ENCODE data around the gene CLCN6. TPM values are rescaled to one million over a fixed set of nuclear protein-coding genes. Genes with fewer than 3 reads are reported as not detected.

CLCN6 gene
- total RNA-seq, 1 experiment from 2014 or later: 30.4 TPM

DNA sequence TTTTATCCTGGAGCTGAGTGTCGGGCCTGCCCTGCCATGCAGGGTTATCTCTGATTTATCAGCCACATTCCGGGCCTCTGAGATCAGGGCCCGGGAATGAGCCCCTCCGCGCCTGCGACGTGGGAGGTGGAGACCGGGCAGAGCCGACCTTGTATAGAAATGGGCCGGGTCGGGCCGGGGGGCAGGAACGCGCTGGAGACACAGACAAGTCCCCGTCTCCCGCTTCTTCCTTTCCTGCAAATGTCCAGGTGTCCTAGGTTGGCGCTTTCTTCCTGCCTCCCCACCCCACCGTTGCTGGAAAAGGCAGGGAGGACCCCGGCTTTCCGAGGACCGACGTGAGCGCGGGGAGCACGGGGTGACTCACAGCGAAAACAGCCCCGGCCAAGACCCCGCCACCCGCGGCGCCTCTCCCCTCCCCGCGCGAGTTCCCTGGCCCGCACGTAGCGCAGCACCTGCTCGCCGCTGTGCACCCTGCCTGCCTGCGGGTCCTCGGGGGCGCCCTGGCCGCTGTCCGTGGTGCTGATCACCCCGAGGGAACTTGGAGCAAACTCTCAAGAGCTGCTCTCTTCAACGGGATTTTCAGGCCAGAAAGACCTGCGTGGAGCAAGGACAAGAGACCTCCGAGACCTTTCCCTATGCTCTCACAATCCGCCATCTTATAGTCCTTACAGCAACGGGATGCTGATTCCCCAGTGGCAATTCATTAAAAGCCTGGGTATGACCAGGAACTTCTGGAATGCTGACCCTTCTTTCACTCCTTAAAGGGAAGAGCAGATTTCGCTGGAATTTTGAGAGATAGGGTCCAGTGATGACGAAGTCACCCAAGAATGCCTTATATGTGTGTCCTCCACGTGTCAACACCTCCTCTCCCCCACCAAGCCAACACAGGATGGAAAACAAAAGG lies 53.2 kb downstream of the CLCN6 start:
- TF ChIP-seq, protein P1, sequence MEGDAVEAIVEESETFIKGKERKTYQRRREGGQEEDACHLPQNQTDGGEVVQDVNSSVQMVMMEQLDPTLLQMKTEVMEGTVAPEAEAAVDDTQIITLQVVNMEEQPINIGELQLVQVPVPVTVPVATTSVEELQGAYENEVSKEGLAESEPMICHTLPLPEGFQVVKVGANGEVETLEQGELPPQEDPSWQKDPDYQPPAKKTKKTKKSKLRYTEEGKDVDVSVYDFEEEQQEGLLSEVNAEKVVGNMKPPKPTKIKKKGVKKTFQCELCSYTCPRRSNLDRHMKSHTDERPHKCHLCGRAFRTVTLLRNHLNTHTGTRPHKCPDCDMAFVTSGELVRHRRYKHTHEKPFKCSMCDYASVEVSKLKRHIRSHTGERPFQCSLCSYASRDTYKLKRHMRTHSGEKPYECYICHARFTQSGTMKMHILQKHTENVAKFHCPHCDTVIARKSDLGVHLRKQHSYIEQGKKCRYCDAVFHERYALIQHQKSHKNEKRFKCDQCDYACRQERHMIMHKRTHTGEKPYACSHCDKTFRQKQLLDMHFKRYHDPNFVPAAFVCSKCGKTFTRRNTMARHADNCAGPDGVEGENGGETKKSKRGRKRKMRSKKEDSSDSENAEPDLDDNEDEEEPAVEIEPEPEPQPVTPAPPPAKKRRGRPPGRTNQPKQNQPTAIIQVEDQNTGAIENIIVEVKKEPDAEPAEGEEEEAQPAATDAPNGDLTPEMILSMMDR (IDR thresholded peaks at IDR 0.05; ENCODE audit: insufficient read depth in 1 of 2, low read depth in 1 of 2, low read length in 1 of 2, severe bottlenecking in 1 of 2, unreplicated experiment in 1 of 2): peak in 1 of 2 experiments; percentile 54
- peak overlapping the region; percentile 74 for H3K4me3 Mint-ChIP-seq (ENCODE audit: unreplicated experiment)
- no peaks in the 10 kb centered on the region; the same call in 1 of the 2 replicates for H3K9me3 ChIP-seq
- peak overlapping the region; percentile 89 for H3K27ac Mint-ChIP-seq (ENCODE audit: unreplicated experiment)
- peaks cover 16% of the 10 kb centered on the region for H3K9me3 Mint-ChIP-seq (ENCODE audit: unreplicated experiment)
- DNase-seq: peak; percentile 85 to 92
- BruUV-seq (replicated peaks): TSS peak; percentile 65
- H3K36me3 ChIP-seq (ENCODE audit: control insufficient read depth, insufficient read depth, low read length): no peaks in the 10 kb centered on the region
- POLR2A ChIA-PET: interaction anchor here (0.6 kb wide), 1 partner anchor 50 kb away, joined by 5 read pairs; no protein-coding TSS in a partner anchor
- H3K27me3 Mint-ChIP-seq (ENCODE audit: insufficient read depth, unreplicated experiment): no peaks in the 10 kb centered on the region
- peaks cover 8% of the 10 kb centered on the region for H3K4me1 Mint-ChIP-seq (ENCODE audit: low read depth, unreplicated experiment)
- H3K27me3 ChIP-seq (replicated peaks; ENCODE audit: control insufficient read depth, insufficient read depth, low read length): no peaks in the 10 kb centered on the region
- peak overlapping the region; percentile 26 for H3K4me3 ChIP-seq (ENCODE audit: low read depth, low read length)
- peaks cover 18% of the 10 kb centered on the region for H3K4me1 ChIP-seq
- intact Hi-C loops (cut with micrococcal nuclease; ENCODE audit: unreplicated experiment): loop anchor here (2.0 kb wide), 1 partner anchor 34 kb away; no protein-coding TSS in a partner anchor
- CTCF ChIA-PET: interaction anchor here (0.7 to 1.4 kb wide), 3 partner anchors 10 to 160 kb away, joined by 3 to 4 read pairs (median 3); partner anchors contain the start of gene MIIP
- peaks cover 13% of the 10 kb centered on the region for H3K36me3 Mint-ChIP-seq (ENCODE audit: insufficient read depth, unreplicated experiment)

DNA sequence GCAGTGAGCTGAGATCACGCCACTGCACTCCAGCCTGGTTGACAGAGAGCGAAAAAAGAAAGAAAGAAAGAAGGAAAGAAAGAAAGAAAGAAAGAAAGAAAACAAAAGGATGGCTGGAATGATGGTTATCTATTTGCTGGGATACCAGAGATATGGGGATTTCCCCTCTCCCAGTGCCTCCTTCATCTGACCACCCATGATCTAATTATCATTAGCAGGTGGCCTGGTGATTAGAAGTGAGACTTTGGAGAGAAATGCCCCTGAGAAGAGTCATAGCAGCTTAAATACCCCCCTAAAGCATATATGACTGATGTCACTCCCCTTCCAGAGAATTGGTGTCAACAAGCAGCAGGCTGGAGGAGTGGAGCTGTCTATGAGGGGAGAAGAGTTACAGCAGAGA lies 54.1 kb downstream of the CLCN6 start:
- no peak overlapping the region for H3K4me3 ChIP-seq (ENCODE audit: low read depth, low read length)
- TF ChIP-seq, protein P1 (IDR thresholded peaks at IDR 0.05; ENCODE audit: insufficient read depth in 1 of 2, low read depth in 1 of 2, low read length in 1 of 2, severe bottlenecking in 1 of 2, unreplicated experiment in 1 of 2): no peak
- no TSS peak for BruUV-seq (replicated peaks)
- no peaks in the 10 kb centered on the region for H3K27me3 Mint-ChIP-seq (ENCODE audit: insufficient read depth, unreplicated experiment)
- H3K9me3 Mint-ChIP-seq (ENCODE audit: unreplicated experiment): peaks cover 16% of the 10 kb centered on the region
- CTCF ChIA-PET: interaction anchor here (0.7 kb wide), 1 partner anchor 23 kb away, joined by 3 read pairs; no protein-coding TSS in a partner anchor
- H3K4me1 Mint-ChIP-seq (ENCODE audit: low read depth, unreplicated experiment): peaks cover 8% of the 10 kb centered on the region
- no peaks in the 10 kb centered on the region; the same call in 1 of the 2 replicates for H3K9me3 ChIP-seq
- H3K4me3 Mint-ChIP-seq (ENCODE audit: unreplicated experiment): peak overlapping the region; percentile 74
- intact Hi-C loops (cut with micrococcal nuclease; ENCODE audit: unreplicated experiment): no loop called here
- H3K4me1 ChIP-seq: peaks cover 18% of the 10 kb centered on the region
- H3K27me3 ChIP-seq (replicated peaks; ENCODE audit: control insufficient read depth, insufficient read depth, low read length): no peaks in the 10 kb centered on the region
- no peak for DNase-seq
- peaks cover 13% of the 10 kb centered on the region for H3K36me3 Mint-ChIP-seq (ENCODE audit: insufficient read depth, unreplicated experiment)
- H3K27ac Mint-ChIP-seq (ENCODE audit: unreplicated experiment): peak overlapping the region; percentile 89
- H3K36me3 ChIP-seq (ENCODE audit: control insufficient read depth, insufficient read depth, low read length): no peaks in the 10 kb centered on the region
- POLR2A ChIA-PET: no interaction called here

DNA sequence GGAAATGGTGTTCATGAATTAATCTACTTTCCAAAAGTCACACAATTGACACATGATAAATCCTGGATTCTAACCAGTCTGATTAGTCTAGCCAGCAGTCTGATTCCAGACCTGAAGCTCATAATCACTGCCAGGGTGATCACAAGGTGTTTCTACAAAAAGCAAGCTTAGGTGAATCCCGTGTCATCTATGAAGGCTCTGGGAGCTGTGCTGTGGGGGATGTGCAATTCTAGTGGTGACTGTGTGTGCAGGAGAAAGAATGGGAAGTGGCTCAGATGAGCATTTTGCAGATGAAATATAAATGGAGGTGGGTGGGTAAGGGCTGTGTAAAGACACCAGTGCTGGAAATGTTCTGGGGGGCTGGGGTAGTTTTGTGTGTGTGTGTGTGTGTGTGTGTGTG lies 54.6 kb downstream of the CLCN6 start:
- POLR2A ChIA-PET: no interaction called here
- no peak overlapping the region for H3K27ac Mint-ChIP-seq (ENCODE audit: unreplicated experiment)
- CTCF ChIA-PET: interaction anchor here (0.6 to 0.7 kb wide), 2 partner anchors 24 to 54 kb away, joined by 3 read pairs; partner anchors contain the start of gene CLCN6
- Histone ChIP-seq H3K36me3 (ENCODE audit: control insufficient read depth, insufficient read depth, low read length) (no peaks in the 10 kb centered on the region), H3K4me3 (ENCODE audit: low read depth, low read length) (no peak overlapping the region), H3K9me3 (no peaks in the 10 kb centered on the region; the same call in 1 of the 2 replicates), H3K27me3 (replicated peaks; ENCODE audit: control insufficient read depth, insufficient read depth, low read length) (no peaks in the 10 kb centered on the region), H3K4me1 (peaks cover 18% of the 10 kb centered on the region)
- H3K9me3 Mint-ChIP-seq (ENCODE audit: unreplicated experiment): peaks cover 16% of the 10 kb centered on the region
- H3K27me3 Mint-ChIP-seq (ENCODE audit: insufficient read depth, unreplicated experiment): no peaks in the 10 kb centered on the region
- no peak for DNase-seq
- H3K4me1 Mint-ChIP-seq (ENCODE audit: low read depth, unreplicated experiment): peaks cover 8% of the 10 kb centered on the region
- BruUV-seq (replicated peaks): no TSS peak
- H3K4me3 Mint-ChIP-seq (ENCODE audit: unreplicated experiment): peak overlapping the region; percentile 74
- intact Hi-C loops (cut with micrococcal nuclease; ENCODE audit: unreplicated experiment): no loop called here
- H3K36me3 Mint-ChIP-seq (ENCODE audit: insufficient read depth, unreplicated experiment): peaks cover 13% of the 10 kb centered on the region
- TF ChIP-seq, protein P1 (IDR thresholded peaks at IDR 0.05; ENCODE audit: insufficient read depth in 1 of 2, low read depth in 1 of 2, low read length in 1 of 2, severe bottlenecking in 1 of 2, unreplicated experiment in 1 of 2): no peak

Data from Caco-2 (cell line).